ENCODE measurements around the gene TBL1X.

The TBL1X gene

GRCh38 chrX:9682861-9683260 lies 218.0 kb downstream of the TBL1X start:
- no peaks in the 10 kb centered on the region for H3K4me1 ChIP-seq (ENCODE audit: insufficient read depth, low read length)
- no peak overlapping the region for H3K9ac ChIP-seq (ENCODE audit: low read depth, low read length)
- no peaks in the 10 kb centered on the region for H3K36me3 ChIP-seq (ENCODE audit: insufficient read depth, low read length)
- H3K9me3 ChIP-seq (ENCODE audit: control insufficient read depth, insufficient read depth, low read length): no peaks in the 10 kb centered on the region

DNA sequence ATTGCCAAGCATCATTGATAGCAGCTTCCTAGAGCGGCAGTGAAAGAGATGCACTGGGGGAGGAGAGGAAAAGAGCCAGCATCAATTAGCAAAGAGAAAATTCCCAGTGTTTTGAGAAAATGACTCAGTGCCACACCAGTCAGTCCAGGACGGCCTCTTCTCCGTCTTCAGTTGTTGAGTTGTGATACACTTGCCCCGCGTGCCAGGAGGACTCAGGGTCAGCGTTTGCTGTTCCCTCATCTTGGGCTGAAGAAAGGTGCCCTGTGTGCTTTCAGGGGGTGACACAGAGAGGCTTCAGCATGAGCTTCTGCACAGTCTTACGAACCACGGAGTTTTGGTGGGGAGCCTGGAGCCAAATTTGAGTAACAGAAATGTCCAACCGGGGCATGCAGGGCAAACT lies 218.5 kb downstream of the TBL1X start:
- H3K4me1 ChIP-seq (ENCODE audit: insufficient read depth, low read length): no peaks in the 10 kb centered on the region
- no peaks in the 10 kb centered on the region for H3K36me3 ChIP-seq (ENCODE audit: insufficient read depth, low read length)

GRCh38 chrX:9687899-9688298 lies 223.0 kb downstream of the TBL1X start:
- Histone ChIP-seq H3K36me3 (ENCODE audit: insufficient read depth, low read length) (no peaks in the 10 kb centered on the region), H3K4me1 (ENCODE audit: insufficient read depth, low read length) (no peaks in the 10 kb centered on the region), H3K9me3 (ENCODE audit: control insufficient read depth, insufficient read depth, low read length) (no peaks in the 10 kb centered on the region), H3K9ac (ENCODE audit: low read depth, low read length) (no peak overlapping the region)

More for the DNA sequence above, 218.5 kb downstream of the TBL1X start:
- Histone ChIP-seq H3K9ac (ENCODE audit: low read depth, low read length) (no peak overlapping the region), H3K9me3 (ENCODE audit: control insufficient read depth, insufficient read depth, low read length) (no peaks in the 10 kb centered on the region)

DNA sequence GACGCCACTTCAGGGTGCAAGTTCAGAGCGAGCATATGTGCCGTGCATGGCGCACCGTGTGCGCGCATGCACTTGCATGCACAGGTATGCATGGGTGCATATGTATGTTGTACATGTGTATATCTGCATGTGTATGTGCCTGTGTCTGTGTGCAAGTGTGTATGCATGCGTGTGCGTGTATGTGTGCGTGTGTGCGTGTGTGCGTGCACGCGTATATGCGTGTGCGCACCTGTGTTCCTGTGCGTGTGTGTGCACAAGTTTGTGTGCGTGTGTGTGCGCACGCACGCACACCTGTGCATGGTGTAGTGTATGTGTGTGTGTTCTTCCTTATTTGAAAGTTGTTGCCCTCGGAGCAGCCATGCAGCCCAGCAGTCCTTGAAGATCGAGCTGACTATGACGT lies 224.0 kb downstream of the TBL1X start:
- no peaks in the 10 kb centered on the region for H3K36me3 ChIP-seq (ENCODE audit: insufficient read depth, low read length)
- no peak overlapping the region for H3K9ac ChIP-seq (ENCODE audit: low read depth, low read length)
- no peaks in the 10 kb centered on the region for H3K4me1 ChIP-seq (ENCODE audit: insufficient read depth, low read length)
- H3K9me3 ChIP-seq (ENCODE audit: control insufficient read depth, insufficient read depth, low read length): no peaks in the 10 kb centered on the region

- Histone ChIP-seq H3K9me3 (ENCODE audit: control insufficient read depth, insufficient read depth, low read length) (no peaks in the 10 kb centered on the region), H3K36me3 (ENCODE audit: insufficient read depth, low read length) (no peaks in the 10 kb centered on the region), H3K9ac (ENCODE audit: low read depth, low read length) (no peak overlapping the region), H3K4me1 (ENCODE audit: insufficient read depth, low read length) (no peaks in the 10 kb centered on the region)
These were observed 225.2 kb downstream of the TBL1X start for GRCh38 chrX:9690046-9690445.

DNA sequence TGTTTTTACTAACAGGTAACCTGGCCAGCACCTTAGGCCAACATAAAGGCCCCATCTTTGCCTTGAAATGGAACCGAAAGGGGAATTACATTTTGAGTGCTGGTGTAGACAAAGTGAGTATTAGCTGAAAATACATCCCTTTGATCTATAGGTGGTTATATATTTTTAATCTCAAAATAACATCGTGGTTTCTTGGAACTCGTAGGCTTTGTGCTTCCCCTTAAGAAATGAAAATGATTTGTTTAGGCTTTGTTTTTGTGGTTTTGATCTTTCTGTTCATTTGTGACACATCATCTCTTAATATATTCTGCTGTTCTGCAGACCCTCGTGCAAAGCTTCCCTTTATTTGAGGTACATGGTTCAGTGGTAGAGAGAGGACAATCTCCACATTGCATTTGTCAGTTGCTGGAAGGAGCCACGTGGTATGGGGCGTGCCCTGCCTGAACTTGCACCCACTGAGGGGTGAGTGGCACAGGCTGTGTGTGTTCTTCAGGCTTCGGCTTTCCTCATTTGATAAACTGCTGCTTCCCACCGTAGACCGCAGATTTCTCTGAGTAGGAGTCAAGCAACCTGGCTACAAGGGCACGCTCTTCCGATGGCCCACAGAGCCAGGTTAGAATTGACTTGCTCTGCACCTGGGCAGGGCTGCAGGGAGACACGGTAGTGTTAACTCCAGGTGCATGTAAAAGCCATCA lies 228.6 kb downstream of the TBL1X start:
- Histone ChIP-seq H3K9ac (ENCODE audit: low read depth, low read length) (no peak overlapping the region), H3K36me3 (ENCODE audit: insufficient read depth, low read length) (no peaks in the 10 kb centered on the region), H3K4me1 (ENCODE audit: insufficient read depth, low read length) (no peaks in the 10 kb centered on the region), H3K9me3 (ENCODE audit: control insufficient read depth, insufficient read depth, low read length) (no peaks in the 10 kb centered on the region)

GRCh38 chrX:9698576-9698975 lies 233.7 kb downstream of the TBL1X start:
- H3K4me1 ChIP-seq (ENCODE audit: insufficient read depth, low read length): no peaks in the 10 kb centered on the region
- H3K9me3 ChIP-seq (ENCODE audit: control insufficient read depth, insufficient read depth, low read length): no peaks in the 10 kb centered on the region
- no peak overlapping the region for H3K9ac ChIP-seq (ENCODE audit: low read depth, low read length)
- H3K36me3 ChIP-seq (ENCODE audit: insufficient read depth, low read length): no peaks in the 10 kb centered on the region

DNA sequence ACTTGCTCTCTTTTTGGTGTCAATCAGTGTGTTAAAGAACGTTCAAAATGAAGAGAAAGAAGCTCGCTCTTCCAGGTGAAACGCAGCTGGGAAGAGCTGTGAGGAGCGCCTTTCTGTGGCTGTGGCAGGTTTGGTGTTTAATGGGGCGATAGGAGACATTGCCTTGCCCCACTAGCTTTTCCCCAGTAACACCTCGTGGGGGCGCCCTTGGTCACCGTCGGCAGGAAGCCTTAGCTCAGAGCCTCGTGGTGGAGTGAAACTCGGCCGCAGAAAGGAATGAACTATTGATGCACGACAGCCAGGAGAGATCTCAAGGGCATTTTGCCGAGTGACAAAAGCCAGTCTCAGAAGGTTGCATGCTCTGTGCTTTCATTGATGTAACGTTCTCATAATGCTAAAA lies 235.7 kb downstream of the TBL1X start:
- H3K4me1 ChIP-seq (ENCODE audit: insufficient read depth, low read length): no peaks in the 10 kb centered on the region
- no peak overlapping the region for H3K9ac ChIP-seq (ENCODE audit: low read depth, low read length)
- peaks cover 4% of the 10 kb centered on the region; the same call in 1 of the 2 replicates for H3K9me3 ChIP-seq (ENCODE audit: control insufficient read depth, insufficient read depth, low read length)
- H3K36me3 ChIP-seq (ENCODE audit: insufficient read depth, low read length): no peaks in the 10 kb centered on the region

DNA sequence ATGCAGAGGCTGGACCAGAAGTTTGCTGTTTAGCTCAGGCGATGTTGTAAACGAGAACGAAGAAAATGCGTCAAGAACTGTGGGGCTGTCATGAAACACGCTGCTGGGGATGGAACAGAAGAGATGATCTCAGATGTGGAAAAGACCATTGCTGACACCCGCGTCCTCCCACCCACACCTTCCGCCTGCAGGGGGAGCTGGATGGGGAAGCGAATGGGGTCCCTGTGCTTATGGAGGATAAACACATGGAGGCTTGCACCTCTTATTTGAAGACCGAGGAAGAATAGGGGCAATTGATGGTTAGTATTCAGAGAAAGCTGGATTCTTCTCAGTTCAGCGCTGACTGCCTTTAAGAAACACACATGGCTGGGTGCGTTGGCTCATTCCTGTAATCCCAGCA lies 236.9 kb downstream of the TBL1X start:
- H3K36me3 ChIP-seq (ENCODE audit: insufficient read depth, low read length): no peaks in the 10 kb centered on the region
- H3K4me1 ChIP-seq (ENCODE audit: insufficient read depth, low read length): no peaks in the 10 kb centered on the region
- H3K9ac ChIP-seq (ENCODE audit: low read depth, low read length): no peak overlapping the region
- peaks cover 4% of the 10 kb centered on the region; the same call in 1 of the 2 replicates for H3K9me3 ChIP-seq (ENCODE audit: control insufficient read depth, insufficient read depth, low read length)

- Histone ChIP-seq H3K36me3 (ENCODE audit: insufficient read depth, low read length) (no peaks in the 10 kb centered on the region), H3K9me3 (ENCODE audit: control insufficient read depth, insufficient read depth, low read length) (peaks cover 4% of the 10 kb centered on the region; the same call in 1 of the 2 replicates), H3K9ac (ENCODE audit: low read depth, low read length) (no peak overlapping the region), H3K4me1 (ENCODE audit: insufficient read depth, low read length) (no peaks in the 10 kb centered on the region)
These were observed 238.5 kb downstream of the TBL1X start for GRCh38 chrX:9703406-9703805.

- H3K9ac ChIP-seq (ENCODE audit: low read depth, low read length): no peak overlapping the region
- H3K36me3 ChIP-seq (ENCODE audit: insufficient read depth, low read length): no peaks in the 10 kb centered on the region; the same call in 1 of the 2 replicates
- H3K9me3 ChIP-seq (ENCODE audit: control insufficient read depth, insufficient read depth, low read length): peaks cover 4% of the 10 kb centered on the region; the same call in 1 of the 2 replicates
- H3K4me1 ChIP-seq (ENCODE audit: insufficient read depth, low read length): no peaks in the 10 kb centered on the region; the same call in 1 of the 2 replicates
These were observed 240.1 kb downstream of the TBL1X start for GRCh38 chrX:9704876-9705465.

DNA sequence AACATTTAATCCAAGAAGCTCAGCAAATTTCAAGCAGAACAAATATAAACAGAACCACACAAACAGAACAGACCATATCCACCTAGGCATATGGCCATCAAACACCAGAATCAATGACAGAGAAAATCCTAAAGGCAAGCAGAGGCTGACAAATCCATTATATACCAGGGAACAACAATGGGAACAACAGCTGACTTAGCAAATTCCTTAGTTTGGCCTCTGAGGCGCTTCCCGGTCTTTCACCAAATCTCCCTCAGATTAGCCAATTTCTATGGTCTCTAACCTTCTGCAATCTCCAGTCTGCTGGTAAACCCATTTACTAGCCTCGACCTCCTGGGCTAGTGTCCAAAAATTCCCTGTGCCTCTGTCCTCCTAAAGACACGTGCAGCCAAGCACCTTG lies 241.6 kb downstream of the TBL1X start:
- Histone ChIP-seq H3K4me1 (ENCODE audit: insufficient read depth, low read length) (no peaks in the 10 kb centered on the region; the same call in 1 of the 2 replicates), H3K9ac (ENCODE audit: low read depth, low read length) (no peak overlapping the region), H3K36me3 (ENCODE audit: insufficient read depth, low read length) (peaks cover 8% of the 10 kb centered on the region; the same call in 1 of the 2 replicates), H3K9me3 (ENCODE audit: control insufficient read depth, insufficient read depth, low read length) (peaks cover 5% of the 10 kb centered on the region)

DNA sequence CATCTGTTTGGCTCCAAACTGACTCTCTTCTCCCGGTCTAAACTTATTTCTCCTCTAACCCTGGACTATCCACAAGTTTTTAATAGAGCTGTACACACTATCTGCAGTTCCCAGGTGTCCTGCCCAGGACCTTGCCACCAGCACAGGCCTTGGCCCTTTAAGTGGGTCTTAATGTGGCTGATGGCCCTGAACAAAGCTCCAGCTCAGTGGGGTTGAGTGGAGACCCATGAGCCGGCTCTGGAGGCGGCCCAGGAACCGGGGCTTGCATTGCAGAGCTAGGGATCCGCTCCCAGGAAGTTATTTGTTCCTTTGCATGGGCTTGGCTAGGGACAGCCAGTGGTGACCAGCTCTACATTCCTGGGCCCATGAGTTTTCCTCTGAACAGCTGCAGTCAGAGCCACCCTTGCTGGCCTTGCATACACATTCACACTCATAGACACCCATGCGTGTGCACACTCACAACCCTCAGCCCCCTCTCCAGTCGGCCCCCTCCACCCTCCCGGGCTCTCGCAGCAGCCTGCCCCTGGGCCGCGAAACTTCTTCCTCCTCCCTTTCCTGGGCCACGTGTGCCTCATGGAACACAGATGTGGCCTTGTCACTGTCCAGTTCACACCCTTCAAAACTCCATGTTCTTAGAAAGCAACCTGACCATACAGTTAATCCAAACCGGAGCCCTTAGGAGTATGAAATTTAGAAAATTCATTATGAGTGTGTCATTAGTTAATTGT lies 242.6 kb downstream of the TBL1X start:
- Histone ChIP-seq H3K9me3 (ENCODE audit: control insufficient read depth, insufficient read depth, low read length) (peaks cover 10% of the 10 kb centered on the region), H3K36me3 (ENCODE audit: insufficient read depth, low read length) (peaks cover 8% of the 10 kb centered on the region; the same call in 1 of the 2 replicates), H3K4me1 (ENCODE audit: insufficient read depth, low read length) (no peaks in the 10 kb centered on the region; the same call in 1 of the 2 replicates), H3K9ac (ENCODE audit: low read depth, low read length) (no peak overlapping the region)

- Histone ChIP-seq H3K36me3 (ENCODE audit: insufficient read depth, low read length) (peaks cover 8% of the 10 kb centered on the region; the same call in 1 of the 2 replicates), H3K4me1 (ENCODE audit: insufficient read depth, low read length) (no peaks in the 10 kb centered on the region; the same call in 1 of the 2 replicates)
These were observed 243.2 kb downstream of the TBL1X start for GRCh38 chrX:9708086-9708485.

More at GRCh38 chrX:9708086-9708485, 243.2 kb downstream of the TBL1X start:
- Histone ChIP-seq H3K9ac (ENCODE audit: low read depth, low read length) (no peak overlapping the region), H3K9me3 (ENCODE audit: control insufficient read depth, insufficient read depth, low read length) (peaks cover 10% of the 10 kb centered on the region)
